Smooth muscle cell (in vitro differentiated cells): ENCODE data around the gene CCNA2. TPM values are rescaled to one million over a fixed set of nuclear protein-coding genes. Genes with fewer than 3 reads are reported as not detected.

Experiments used
- DNase-seq: peaks from one replicate; lab custom pipeline; 2025; ENCODE audit not compliant: unreplicated experiment; lab: John Stamatoyannopoulos, UW
- H2AFZ ChIP-seq: fragments of 200-600 bp; sonication (generic); 2 replicates; pipeline ENCODE4 v1.6.0; 2016; ENCODE audit warnings: antibody characterized with exemption, low read depth, mild to moderate bottlenecking
- H3F3A ChIP-seq: fragments of 200-600 bp; sonication (generic); 2 replicates; pipeline ENCODE4 v1.6.0; 2017; ENCODE audit warnings: antibody characterized with exemption, low read depth
- H3K27ac ChIP-seq: fragments of 200-600 bp; sonication (generic); 2 replicates; pipeline ENCODE4 v1.5.1; 2016; ENCODE audit warnings: low read depth, mild to moderate bottlenecking
- H3K27me3 ChIP-seq: fragments of 200-600 bp; sonication (generic); 2 replicates; pipeline ENCODE4 v1.6.1; 2016; ENCODE audit warnings: low read depth, mild to moderate bottlenecking
- H3K36me3 ChIP-seq: fragments of 200-600 bp; sonication (generic); 2 replicates; pipeline ENCODE4 v1.5.1; 2016; ENCODE audit warnings: low read depth
- H3K4me1 ChIP-seq: fragments of 200-600 bp; sonication (generic); 2 replicates; pipeline ENCODE4 v1.5.1; 2016; ENCODE audit warnings: low read depth
- H3K4me2 ChIP-seq: fragments of 200-600 bp; sonication (generic); 2 replicates; pipeline ENCODE4 v1.6.0; 2016; ENCODE audit warnings: mild to moderate bottlenecking
- H3K4me3 ChIP-seq: fragments of 200-600 bp; sonication (generic); 2 replicates; pipeline ENCODE4 v1.5.1; 2016; ENCODE audit warnings: mild to moderate bottlenecking
- H3K79me2 ChIP-seq: fragments of 200-600 bp; sonication (generic); 2 replicates; pipeline ENCODE4 v1.6.0; 2016; ENCODE audit warnings: low read depth, mild to moderate bottlenecking
- H3K9ac ChIP-seq: fragments of 200-600 bp; sonication (generic); 2 replicates; pipeline ENCODE4 v1.6.0; 2016; ENCODE audit warnings: low read depth
- H3K9me3 ChIP-seq: fragments of 200-600 bp; sonication (generic); replicated peaks from 2 replicates; pipeline ENCODE4 v1.5.1; 2016; ENCODE audit warnings: low read depth
- H4K20me1 ChIP-seq: fragments of 200-600 bp; sonication (generic); 2 replicates; pipeline ENCODE4 v1.6.0; 2016; ENCODE audit warnings: low read depth
- WGBS: methylation state at CpG from one replicate; pipeline ENCODE4 v1.1.7; 2016; ENCODE audit warnings: low lambda C conversion rate; 5-methylcytosine and 5-hydroxymethylcytosine counted together
- polyA plus RNA-seq: library from polyadenylated mRNA; unstranded; fragments of >200 nt; fragmentation: Nextera tagmentation; extraction: Ambion mirVana; gene quantifications from 2 replicates; pipeline ENCODE4 v1.2.1, GENCODE V29; 2016
- total RNA-seq: library from RNA; depleted of rRNA; stranded (reverse); fragments of >200 nt; gene quantifications from 2 replicates; pipeline ENCODE4 v1.2.3, GENCODE V29; 2014
- TF ChIP-seq, protein P1 (sequence below): fragments of 200-600 bp; sonication (generic); IDR thresholded peaks from 2 replicates; pipeline ENCODE4 v1.5.1; 2017; ENCODE audit warnings: borderline replicate concordance, mild to moderate bottlenecking, antibody characterized with exemption; ENCODE audit not compliant: insufficient read depth, poor library complexity, severe bottlenecking

CCNA2 gene
- total and polyA plus RNA-seq, 2 experiments from 2014 or later, result 13.0 to 21.4 TPM

GRCh38 chr4:121814756-121815155 is 8.9 kb downstream of the CCNA2 start:
- no peak for DNase-seq
- peaks cover 14% of the 10 kb centered on the region for H3K36me3 ChIP-seq
- H3K79me2 ChIP-seq, result peaks cover 4% of the 10 kb centered on the region
- no peaks in the 10 kb centered on the region for H3K9me3 ChIP-seq
- no peak overlapping the region for H3K4me2 ChIP-seq
- H3K9ac ChIP-seq, result no peak overlapping the region
- TF ChIP-seq, protein P1, sequence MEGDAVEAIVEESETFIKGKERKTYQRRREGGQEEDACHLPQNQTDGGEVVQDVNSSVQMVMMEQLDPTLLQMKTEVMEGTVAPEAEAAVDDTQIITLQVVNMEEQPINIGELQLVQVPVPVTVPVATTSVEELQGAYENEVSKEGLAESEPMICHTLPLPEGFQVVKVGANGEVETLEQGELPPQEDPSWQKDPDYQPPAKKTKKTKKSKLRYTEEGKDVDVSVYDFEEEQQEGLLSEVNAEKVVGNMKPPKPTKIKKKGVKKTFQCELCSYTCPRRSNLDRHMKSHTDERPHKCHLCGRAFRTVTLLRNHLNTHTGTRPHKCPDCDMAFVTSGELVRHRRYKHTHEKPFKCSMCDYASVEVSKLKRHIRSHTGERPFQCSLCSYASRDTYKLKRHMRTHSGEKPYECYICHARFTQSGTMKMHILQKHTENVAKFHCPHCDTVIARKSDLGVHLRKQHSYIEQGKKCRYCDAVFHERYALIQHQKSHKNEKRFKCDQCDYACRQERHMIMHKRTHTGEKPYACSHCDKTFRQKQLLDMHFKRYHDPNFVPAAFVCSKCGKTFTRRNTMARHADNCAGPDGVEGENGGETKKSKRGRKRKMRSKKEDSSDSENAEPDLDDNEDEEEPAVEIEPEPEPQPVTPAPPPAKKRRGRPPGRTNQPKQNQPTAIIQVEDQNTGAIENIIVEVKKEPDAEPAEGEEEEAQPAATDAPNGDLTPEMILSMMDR, result no peak
- H3K27ac ChIP-seq, result no peak overlapping the region
- H4K20me1 ChIP-seq, result no peaks in the 10 kb centered on the region
- 92% methylated on average over 2 of the region's 2 CpGs for WGBS
- H2AFZ ChIP-seq, result no peak overlapping the region
- no peak overlapping the region for H3K4me3 ChIP-seq
- H3K4me1 ChIP-seq, result no peaks in the 10 kb centered on the region
- no peaks in the 10 kb centered on the region for H3K27me3 ChIP-seq
- H3F3A ChIP-seq, result no peaks in the 10 kb centered on the region

DNA sequence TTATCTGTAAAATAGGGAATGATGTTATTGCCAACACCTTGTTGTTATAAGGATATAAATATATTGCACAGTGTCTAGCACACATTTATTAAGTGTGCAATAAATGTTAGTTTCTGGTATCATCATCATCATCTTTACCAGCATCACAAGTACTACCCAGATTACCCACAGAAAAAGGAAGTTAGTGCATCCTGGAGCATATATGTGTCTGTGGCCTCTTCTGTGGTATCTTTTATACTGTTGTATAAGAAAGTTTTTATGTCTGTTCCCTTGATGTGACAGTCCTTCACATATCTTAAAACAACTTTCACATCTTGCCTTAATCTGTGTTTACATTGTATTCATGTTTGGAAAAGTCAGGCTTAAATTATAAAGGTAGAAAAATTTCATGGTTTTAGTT is 12.6 kb downstream of the CCNA2 start:
- Histone ChIP-seq H3K4me2 (no peak overlapping the region), H2AFZ (no peak overlapping the region), H3K27ac (no peak overlapping the region), H3K36me3 (peaks cover 28% of the 10 kb centered on the region), H3K9me3 (no peaks in the 10 kb centered on the region), H3K27me3 (no peaks in the 10 kb centered on the region), H4K20me1 (no peaks in the 10 kb centered on the region), H3K4me1 (no peaks in the 10 kb centered on the region), H3K9ac (no peak overlapping the region), H3K79me2 (no peaks in the 10 kb centered on the region), H3F3A (no peaks in the 10 kb centered on the region), H3K4me3 (no peak overlapping the region)
- TF ChIP-seq, protein P1, result no peak
- DNase-seq, result no peak

- no peaks in the 10 kb centered on the region for H3K9me3 ChIP-seq
- no peak overlapping the region for H3K27ac ChIP-seq
- H3K79me2 ChIP-seq, result peaks cover 13% of the 10 kb centered on the region
- no peak overlapping the region for H3K4me3 ChIP-seq
- 94% methylated on average over 4 of the region's 4 CpGs for WGBS
- H3K4me1 ChIP-seq, result peaks cover 7% of the 10 kb centered on the region
- no peak for DNase-seq
- H2AFZ ChIP-seq, result no peak overlapping the region
- H3K36me3 ChIP-seq, result peaks cover 40% of the 10 kb centered on the region
- H3K4me2 ChIP-seq, result no peak overlapping the region
- no peaks in the 10 kb centered on the region for H4K20me1 ChIP-seq
- no peaks in the 10 kb centered on the region for H3F3A ChIP-seq
- H3K27me3 ChIP-seq, result no peaks in the 10 kb centered on the region
- TF ChIP-seq, protein P1, result no peak
- H3K9ac ChIP-seq, result no peak overlapping the region
Observed at GRCh38 chr4:121806411-121806810, 17.3 kb downstream of the CCNA2 start.

DNA sequence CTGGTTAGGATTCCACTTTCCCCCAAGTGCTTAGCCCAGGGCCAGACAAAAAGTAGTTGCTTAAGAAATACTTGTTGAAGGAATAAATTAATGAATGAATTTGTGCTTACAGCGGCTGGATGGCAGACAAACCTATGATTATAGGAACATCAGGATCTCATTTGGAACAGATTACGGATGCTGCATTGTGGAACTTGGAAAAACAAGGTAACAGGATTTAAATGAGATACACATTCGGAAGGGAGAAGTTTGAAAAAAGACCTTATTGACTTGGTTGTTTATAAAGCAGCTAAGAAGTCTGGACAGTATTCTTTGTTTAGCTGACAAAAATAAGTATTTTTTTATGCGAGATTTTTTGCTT is 22.0 kb downstream of the CCNA2 start:
- TF ChIP-seq, protein P1, result no peak
- no peaks in the 10 kb centered on the region for H3K27me3 ChIP-seq
- peaks cover 7% of the 10 kb centered on the region for H3K4me1 ChIP-seq
- peak overlapping the region; percentile 91 for H3K9ac ChIP-seq
- H4K20me1 ChIP-seq, result no peaks in the 10 kb centered on the region
- peak overlapping the region; percentile 91 for H3K4me2 ChIP-seq
- peak overlapping the region; percentile 86 for H3K27ac ChIP-seq
- DNase-seq, result no peak
- no peaks in the 10 kb centered on the region for H3K9me3 ChIP-seq
- H3F3A ChIP-seq, result no peaks in the 10 kb centered on the region
- H3K36me3 ChIP-seq, result peaks cover 18% of the 10 kb centered on the region
- WGBS, result 21% methylated on average over 4 of the region's 4 CpGs
- H3K4me3 ChIP-seq, result peak overlapping the region; percentile 91
- H2AFZ ChIP-seq, result peak overlapping the region; percentile 100
- H3K79me2 ChIP-seq, result peaks cover 14% of the 10 kb centered on the region
